Muscle layer of colon (tissue), 2 donors: ENCODE measurements around the gene CLK2.
"Not testable (repeated sequence)": the region's sequence is repeated elsewhere in the genome, so short reads cannot be mapped to it uniquely, and the experiment has no call there.

Experiments
- H3K27ac ChIP-seq: one replicate; pipeline ENCODE4 v1.7.0; 2013; ENCODE audit warnings: low read depth, mild to moderate bottlenecking, low read length, moderate library complexity
- H3K27me3 ChIP-seq, 2 donors: one replicate each; pipeline ENCODE4 v1.7.0; 2013; ENCODE audit warnings: low read length in 2 of 2, mild to moderate bottlenecking in 2 of 2; ENCODE audit not compliant: insufficient read depth in 2 of 2, control insufficient read depth in 1 of 2
- H3K36me3 ChIP-seq: one replicate; pipeline ENCODE4 v1.7.0; 2013; ENCODE audit warnings: mild to moderate bottlenecking, low read length; ENCODE audit not compliant: insufficient read depth
- H3K4me1 ChIP-seq: one replicate; pipeline ENCODE4 v1.7.0; 2013; ENCODE audit warnings: mild to moderate bottlenecking, low read length; ENCODE audit not compliant: insufficient read depth
- H3K4me3 ChIP-seq, 2 donors: one replicate each; pipeline ENCODE4 v1.7.0; 2013; ENCODE audit warnings: low read length in 2 of 2, low read depth in 1 of 2, mild to moderate bottlenecking in 1 of 2, moderate library complexity in 1 of 2
- H3K9ac ChIP-seq: one replicate; pipeline ENCODE4 v1.7.0; 2013; ENCODE audit warnings: low read length
- H3K9me3 ChIP-seq: one replicate; pipeline ENCODE4 v1.7.0; 2013; ENCODE audit warnings: mild to moderate bottlenecking, low read length
- donor health status: abdominal sarcoma.
- donor health status: Adenocarcinoma of cecum.

The CLK2 gene

DNA sequence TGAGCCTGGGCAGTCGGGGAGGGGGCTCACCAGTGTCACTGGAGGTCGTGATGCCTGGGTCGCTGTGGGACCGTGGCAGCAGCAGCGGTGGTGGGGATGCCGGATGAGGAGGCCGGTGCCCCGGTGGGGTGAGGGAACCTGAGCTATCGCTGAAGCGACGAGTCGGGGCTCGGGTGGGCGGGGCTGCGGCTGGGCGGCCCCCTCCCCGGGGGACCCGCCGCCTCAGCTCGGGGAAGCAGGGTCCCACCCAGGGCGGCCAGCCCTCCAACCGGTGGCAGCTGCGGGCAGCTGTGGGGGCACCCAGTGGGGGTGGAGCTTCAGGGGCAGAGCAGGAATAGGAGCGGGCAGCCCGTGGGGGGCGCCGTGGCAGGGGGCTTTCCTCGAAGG, 23.1 kb downstream of the CLK2 start:
- H3K4me1 ChIP-seq: peaks cover 29% of the 10 kb centered on the region
- H3K9ac ChIP-seq: no peak overlapping the region
- H3K4me3 ChIP-seq: peak overlapping the region in 1 of 2 donors; percentile 29
- peak overlapping the region; percentile 35 for H3K27ac ChIP-seq
- H3K27me3 ChIP-seq: no peaks in the 10 kb centered on the region
- H3K9me3 ChIP-seq: no peaks in the 10 kb centered on the region
- peaks cover 13% of the 10 kb centered on the region for H3K36me3 ChIP-seq

DNA sequence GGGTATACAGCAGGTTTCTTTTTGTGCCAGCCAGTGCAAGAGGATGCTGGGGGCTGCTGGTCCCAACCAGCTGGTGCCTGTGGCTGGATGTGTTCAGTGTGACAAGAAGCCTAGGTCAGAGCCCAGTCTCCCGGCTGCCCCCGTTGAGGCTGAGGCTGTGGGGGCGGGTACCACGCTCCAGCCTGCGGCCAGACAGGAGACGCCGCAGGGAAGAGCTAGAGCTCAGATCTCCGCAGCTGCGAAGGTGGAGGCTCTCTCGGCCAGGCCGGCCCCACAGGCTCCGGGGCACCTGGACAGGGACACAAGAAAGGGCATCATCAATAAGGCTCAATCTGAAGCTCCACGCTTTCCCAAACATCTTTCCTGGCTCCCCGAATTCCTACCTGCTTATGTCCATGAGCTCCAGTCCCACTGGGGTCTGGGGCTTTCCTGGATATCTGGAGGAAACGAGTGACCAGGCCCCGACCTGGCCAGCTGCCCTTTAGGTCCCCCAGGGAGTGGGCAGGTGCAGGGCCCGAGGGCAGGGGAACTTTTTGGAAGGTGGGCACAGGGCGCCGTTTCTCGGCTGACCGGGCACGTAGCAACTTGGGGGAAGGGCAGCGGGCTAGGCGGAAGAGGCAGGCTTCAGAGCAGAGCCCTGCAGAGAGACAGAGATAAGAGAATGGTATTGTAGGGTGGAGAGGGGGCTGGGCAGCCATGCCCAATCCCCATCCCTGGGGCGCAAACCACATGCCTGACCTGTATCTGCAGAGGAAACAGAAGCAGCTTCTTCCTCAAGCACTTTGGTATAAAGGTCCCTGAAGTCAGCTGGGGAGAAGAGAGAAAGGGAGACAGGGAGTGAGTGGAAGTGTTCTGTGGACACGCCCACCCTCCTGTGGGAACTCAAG, 25.4 kb downstream of the CLK2 start:
- no peaks in the 10 kb centered on the region for H3K9me3 ChIP-seq
- no peak overlapping the region for H3K27ac ChIP-seq
- H3K27me3 ChIP-seq: no peaks in the 10 kb centered on the region
- no peak overlapping the region for H3K9ac ChIP-seq
- no peak overlapping the region for H3K4me3 ChIP-seq
- H3K4me1 ChIP-seq: peaks cover 28% of the 10 kb centered on the region
- peaks cover 13% of the 10 kb centered on the region for H3K36me3 ChIP-seq

DNA sequence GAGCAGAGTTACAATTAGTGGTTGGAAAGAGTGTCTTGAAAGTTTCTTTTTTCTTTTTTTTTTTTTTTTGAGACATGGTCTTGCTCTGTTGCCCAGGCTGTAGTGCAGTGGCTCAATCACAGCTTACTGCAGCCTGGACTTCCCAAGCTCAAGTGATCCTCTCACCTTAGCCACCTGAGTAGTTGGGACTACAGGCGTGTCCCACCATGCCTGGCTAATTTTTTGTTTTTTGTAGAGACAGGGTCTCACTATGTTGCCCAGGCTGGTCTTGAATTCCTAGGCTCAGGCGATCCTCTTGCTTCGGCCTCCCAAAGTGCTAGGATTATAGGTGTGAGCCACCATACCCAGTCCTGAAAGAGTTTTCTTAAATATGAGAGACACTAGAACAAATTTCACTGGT, 26.5 kb downstream of the CLK2 start:
- H3K4me3 ChIP-seq, H3K27ac ChIP-seq, H3K9me3 ChIP-seq, H3K27me3 ChIP-seq, H3K9ac ChIP-seq: not testable (repeated sequence)
- Histone ChIP-seq H3K36me3 (peaks cover 13% of the 10 kb centered on the region), H3K4me1 (peaks cover 35% of the 10 kb centered on the region)

DNA sequence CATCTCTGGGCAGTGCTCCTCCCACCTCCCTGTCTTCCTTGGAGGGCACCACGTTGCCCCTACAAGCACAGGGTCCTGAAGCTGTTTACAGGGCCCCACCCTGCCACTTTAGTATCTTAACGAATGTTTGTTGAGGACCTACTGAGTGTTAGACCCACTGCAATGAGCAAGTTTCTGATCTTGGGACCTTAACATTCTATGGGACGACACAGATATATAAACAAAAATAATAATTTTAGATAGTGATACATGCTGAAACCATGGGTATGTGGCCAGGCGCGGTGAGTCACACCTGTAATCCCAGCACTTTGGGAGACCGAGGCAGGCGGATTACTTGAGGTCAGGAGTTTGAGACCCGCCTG, 28.2 kb downstream of the CLK2 start:
- Histone ChIP-seq H3K9ac (peak overlapping the region; percentile 65), H3K9me3 (no peaks in the 10 kb centered on the region), H3K27ac (peak overlapping the region; percentile 95), H3K4me1 (peaks cover 36% of the 10 kb centered on the region), H3K36me3 (peaks cover 13% of the 10 kb centered on the region), H3K27me3 (no peaks in the 10 kb centered on the region), H3K4me3 (peak overlapping the region; percentile 58 to 75)

DNA sequence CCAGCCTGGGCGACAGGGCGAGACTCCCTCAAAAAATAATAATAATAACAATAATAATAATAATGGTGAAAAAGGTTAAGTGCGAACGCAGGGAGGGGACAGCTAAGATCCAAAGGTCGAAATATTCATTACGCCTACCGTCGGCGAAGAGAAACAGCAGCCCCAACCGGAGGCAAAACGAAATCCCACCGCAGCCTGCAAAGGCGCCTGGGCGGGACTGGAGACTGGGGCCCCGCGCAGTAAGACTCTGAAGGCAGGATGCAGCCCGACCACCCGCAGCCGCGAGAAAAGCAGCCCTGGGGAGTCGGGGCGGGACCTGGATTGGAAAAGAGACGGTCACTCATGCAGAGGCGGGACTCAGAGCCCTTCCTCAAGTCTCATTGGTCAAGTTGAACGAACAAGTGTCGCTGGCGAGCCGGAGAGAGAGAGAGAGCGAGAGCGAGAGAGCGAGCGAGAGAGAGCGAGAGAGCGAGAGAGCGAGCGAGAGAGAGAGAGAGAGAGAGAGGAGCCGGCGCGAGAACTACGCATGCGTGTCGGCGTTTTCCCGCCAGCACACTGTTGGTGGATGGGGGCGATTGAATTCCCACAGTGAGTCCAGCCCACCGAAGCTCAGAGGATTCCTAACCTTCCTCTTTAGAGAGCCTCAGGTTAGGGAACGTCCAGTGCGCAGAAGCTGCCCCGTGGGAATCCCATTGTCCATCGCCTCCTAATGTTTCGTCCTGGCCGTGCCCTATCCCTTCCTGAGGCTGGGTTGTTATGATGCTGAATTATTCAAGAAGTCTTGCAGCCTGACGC, 28.7 kb downstream of the CLK2 start:
- peak overlapping the region; percentile 95 for H3K27ac ChIP-seq
- no peaks in the 10 kb centered on the region for H3K9me3 ChIP-seq
- H3K27me3 ChIP-seq: no peaks in the 10 kb centered on the region
- peak overlapping the region; percentile 58 to 75 for H3K4me3 ChIP-seq
- peak overlapping the region; percentile 65 for H3K9ac ChIP-seq
- H3K4me1 ChIP-seq: peaks cover 36% of the 10 kb centered on the region
- peaks cover 14% of the 10 kb centered on the region for H3K36me3 ChIP-seq

DNA sequence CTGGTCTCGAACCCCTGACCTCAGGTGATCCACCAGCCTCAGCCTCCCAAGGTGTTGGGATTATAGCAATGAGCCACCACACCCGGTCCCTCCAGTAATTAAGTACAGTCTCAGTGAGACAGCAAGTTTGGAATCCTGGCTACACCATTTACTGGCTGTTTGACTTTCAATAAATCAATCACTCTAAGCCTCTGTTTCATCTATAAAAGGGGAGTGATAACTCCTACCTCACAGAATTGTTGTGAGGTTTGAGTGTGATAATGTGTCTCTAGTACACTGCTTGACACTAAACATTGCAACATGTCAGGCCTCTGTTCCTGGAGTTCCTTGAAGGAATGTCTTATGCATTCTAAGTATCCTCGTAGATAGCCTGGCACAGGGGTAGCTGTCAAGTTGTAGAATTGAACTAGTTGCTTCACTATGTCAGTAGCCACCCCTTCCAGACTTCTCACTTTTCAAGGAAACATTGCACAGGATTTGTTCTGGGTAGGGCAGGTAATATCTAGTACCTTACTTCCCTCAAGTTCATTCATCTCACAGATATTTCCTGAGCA, 30.4 kb downstream of the CLK2 start:
- Histone ChIP-seq H3K36me3 (peaks cover 13% of the 10 kb centered on the region), H3K27ac (peak overlapping the region; percentile 95), H3K4me3 (peak overlapping the region in 1 of 2 donors; percentile 75), H3K9me3 (no peaks in the 10 kb centered on the region), H3K27me3 (no peaks in the 10 kb centered on the region), H3K4me1 (peaks cover 36% of the 10 kb centered on the region), H3K9ac (peak overlapping the region; percentile 58)

DNA sequence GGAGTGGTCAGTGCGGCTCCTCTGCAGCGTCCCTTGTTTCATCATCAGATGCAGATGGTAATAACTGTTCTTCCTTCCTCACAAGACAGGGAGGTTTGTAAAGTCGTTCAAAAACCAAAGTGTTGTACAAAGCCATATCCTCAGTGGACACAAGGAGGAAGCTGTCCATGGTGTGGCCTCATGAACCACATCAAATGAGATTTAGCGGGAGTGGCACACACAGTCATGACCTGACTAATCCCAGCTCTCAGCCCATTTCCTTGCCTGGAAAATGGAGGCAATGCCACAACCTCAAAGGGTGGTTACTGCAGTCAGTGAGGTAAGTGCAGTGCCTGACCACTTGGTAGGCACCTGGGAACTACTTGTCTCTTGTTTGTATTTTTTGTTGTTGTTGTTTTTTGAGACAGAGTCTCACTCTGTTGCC, 31.5 kb downstream of the CLK2 start:
- Histone ChIP-seq H3K9me3 (no peaks in the 10 kb centered on the region), H3K27me3 (no peaks in the 10 kb centered on the region), H3K4me1 (peaks cover 36% of the 10 kb centered on the region), H3K27ac (no peak overlapping the region), H3K36me3 (peaks cover 13% of the 10 kb centered on the region), H3K9ac (no peak overlapping the region), H3K4me3 (no peak overlapping the region)

DNA sequence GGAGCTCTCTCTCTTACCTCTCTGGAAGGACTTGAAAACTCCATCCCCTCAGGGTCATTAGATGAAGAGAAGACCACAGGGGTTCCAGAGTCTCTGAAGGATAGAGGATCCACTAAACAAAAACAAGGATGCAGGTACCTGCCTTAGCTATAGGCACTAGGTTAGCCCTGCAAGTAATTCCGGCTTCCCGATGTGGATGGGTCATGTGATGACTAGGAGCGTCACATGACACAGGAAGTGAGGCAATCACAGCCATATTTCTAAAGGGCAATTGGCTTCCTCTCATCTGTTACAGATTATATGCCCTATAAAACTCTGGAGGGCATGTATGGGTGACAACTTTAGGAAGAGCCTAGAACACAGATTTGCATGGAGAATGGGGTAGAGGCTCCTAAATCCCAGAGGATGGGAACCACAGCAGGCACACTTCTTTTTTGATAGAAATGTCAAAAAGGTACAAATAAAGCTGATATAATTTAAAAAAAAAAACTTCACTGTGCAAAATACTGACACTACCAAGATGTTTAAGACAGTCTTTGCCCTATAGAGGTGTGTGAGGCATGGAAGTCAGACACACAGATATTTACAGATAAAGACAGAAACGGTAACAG, 32.1 kb downstream of the CLK2 start:
- Histone ChIP-seq H3K27me3 (no peaks in the 10 kb centered on the region), H3K4me3 (peak overlapping the region in 1 of 2 donors; percentile 41), H3K9ac (no peak overlapping the region), H3K4me1 (peaks cover 36% of the 10 kb centered on the region), H3K36me3 (peaks cover 15% of the 10 kb centered on the region), H3K27ac (peak overlapping the region; percentile 1), H3K9me3 (no peaks in the 10 kb centered on the region)

DNA sequence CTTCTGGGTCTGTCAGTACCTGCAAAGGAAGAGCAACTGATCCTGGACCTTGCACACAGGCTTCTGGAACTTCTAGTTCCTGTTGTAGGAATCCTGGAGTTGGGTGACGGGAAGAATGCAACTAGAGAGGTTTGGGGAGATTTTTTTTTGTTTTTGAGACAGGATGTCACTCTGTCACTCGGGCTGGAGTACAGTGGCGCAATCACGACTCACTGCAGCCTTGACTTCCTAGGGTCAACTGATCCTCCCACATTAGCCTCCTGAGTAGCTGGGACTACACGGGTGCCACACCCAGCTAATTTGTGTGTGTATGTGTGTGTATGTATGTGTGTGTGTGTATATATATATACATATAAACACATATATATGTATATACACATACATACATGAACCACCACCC, 36.9 kb downstream of the CLK2 start:
- H3K9me3 ChIP-seq: no peaks in the 10 kb centered on the region
- peaks cover 15% of the 10 kb centered on the region for H3K36me3 ChIP-seq
- H3K9ac ChIP-seq: no peak overlapping the region
- no peaks in the 10 kb centered on the region for H3K27me3 ChIP-seq
- H3K4me1 ChIP-seq: peaks cover 23% of the 10 kb centered on the region
- H3K4me3 ChIP-seq: no peak overlapping the region
- no peak overlapping the region for H3K27ac ChIP-seq

DNA sequence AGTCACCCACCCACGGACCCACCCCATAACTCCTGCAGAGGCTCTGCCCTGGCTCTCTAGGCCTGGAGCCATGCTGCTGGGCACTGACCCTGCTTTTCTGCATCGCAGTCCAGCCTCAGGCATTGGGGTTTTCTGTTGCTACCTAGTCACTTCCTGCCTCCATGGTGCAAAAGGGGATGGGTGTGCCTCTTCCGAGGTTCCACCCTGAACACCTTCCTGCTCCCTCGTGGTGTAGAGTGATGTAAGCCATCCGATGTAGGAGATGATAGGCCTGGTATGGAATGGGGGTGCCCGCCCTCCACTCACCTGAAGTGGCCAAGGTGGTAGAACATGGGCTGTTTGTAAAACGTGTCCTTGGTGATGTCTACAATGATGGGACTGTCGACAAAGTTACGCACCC, 37.9 kb downstream of the CLK2 start:
- Histone ChIP-seq H3K4me1 (peaks cover 17% of the 10 kb centered on the region), H3K36me3 (peaks cover 15% of the 10 kb centered on the region)
- H3K27me3 ChIP-seq, H3K27ac ChIP-seq, H3K9ac ChIP-seq, H3K4me3 ChIP-seq, H3K9me3 ChIP-seq: not testable (repeated sequence)

DNA sequence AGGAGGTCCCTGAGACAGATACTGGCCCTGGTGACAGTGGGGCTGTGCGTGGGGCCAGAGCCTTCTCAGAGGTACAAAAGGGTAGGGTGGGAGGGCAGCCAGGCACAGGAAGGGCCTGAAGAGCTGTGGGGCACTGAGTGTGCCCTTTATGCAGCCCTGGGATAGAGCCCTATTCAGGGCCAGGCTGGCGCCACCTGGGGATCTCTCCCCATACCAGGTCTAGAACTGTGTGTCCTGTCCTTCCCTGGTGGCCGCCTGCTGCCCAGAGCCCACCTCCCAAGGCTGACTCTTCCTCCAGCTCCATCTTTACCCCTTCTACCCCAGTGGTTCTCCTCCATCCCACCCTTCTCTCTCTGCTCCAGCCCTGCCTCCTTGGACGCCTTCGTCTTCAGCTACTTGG, 39.8 kb downstream of the CLK2 start:
- peaks cover 15% of the 10 kb centered on the region for H3K4me1 ChIP-seq
- H3K27ac ChIP-seq, H3K4me3 ChIP-seq, H3K9ac ChIP-seq, H3K9me3 ChIP-seq, H3K27me3 ChIP-seq: not testable (repeated sequence)
- peaks cover 10% of the 10 kb centered on the region for H3K36me3 ChIP-seq
